Stimulated activated CD8-positive, alpha-beta memory T cell treated with anti-CD3 and anti-CD28 coated beads, Interleukin-15, amount 100 ng/mL, for 4 hours (primary cell): Measurements from ENCODE around the gene HDAC7.

Source experiments
- DNase-seq, 2 donors: peaks; one replicate each; pipeline ENCODE4 v3.0.0-alpha.2; 2020; ENCODE audit warnings: low read depth in 2 of 2

Gene HDAC7

DNA sequence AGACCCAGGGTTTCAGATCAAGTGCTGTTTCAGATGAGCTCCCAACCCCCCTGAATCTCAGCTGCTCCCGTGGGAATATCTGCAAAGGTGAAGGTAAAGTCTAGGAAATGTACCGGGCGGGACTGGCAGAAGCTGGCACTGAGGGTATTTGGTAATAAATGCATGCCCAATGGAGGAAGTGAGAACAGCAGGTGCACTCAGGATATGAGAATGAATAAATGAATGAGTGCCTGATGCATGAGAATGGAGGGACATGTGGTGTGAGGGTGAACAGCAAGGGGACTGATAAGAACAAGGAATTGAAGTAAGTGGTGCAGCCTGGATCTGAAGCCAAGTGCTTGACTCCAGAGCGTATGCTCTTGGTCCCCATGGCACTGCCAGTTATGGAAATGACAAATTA lies 72.6 kb downstream of the HDAC7 start:
- DNase-seq = no peak

DNA sequence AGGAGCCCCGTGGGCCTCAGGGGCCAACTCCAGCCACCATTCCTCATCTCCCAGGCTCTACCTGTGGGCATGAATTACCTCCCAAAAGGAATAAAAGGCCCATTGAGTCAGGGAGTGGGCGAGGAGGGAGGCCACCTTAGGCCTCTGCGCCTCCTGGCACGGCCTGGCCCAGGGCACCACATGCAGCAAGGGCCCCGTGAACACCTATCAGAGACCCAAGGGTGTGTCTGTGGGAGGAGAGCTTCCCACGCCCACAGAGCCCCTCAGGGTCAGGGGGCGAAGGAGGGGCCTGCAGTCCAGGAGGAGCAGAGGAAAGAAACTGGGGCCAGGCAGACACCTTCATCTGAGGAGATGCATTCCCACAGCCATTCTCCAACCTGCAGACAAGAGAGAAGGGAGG lies 73.2 kb downstream of the HDAC7 start:
- DNase-seq = no peak

DNA sequence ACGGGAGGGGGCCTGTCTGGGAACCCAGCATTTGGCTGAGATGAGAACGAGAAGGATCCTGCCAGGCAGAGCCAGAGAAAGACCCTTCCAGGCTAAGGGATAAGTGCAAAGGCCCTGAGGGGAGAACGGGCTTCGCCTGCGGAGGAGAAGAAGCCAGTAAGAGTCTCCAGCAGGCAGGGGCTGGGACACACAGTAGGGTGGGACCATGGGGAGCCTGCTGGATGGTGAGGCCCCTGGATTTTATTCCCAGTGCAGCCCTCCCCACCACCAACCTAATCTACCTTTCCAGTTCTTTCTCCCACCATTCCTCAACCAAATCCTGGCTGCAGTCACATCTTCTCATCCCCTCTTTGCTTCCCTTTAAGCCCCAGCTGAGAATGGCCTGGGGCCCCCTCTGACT lies 73.6 kb downstream of the HDAC7 start:
- DNase-seq = no peak

GRCh38 chr12:47745485-47746041 lies 74.1 kb downstream of the HDAC7 start:
- no peak for DNase-seq

GRCh38 chr12:47744778-47745436 lies 74.8 kb downstream of the HDAC7 start:
- DNase-seq = no peak

GRCh38 chr12:47744005-47744651 lies 75.6 kb downstream of the HDAC7 start:
- peak in 1 of 2 donors; percentile 42 for DNase-seq

GRCh38 chr12:47743311-47743860 lies 76.3 kb downstream of the HDAC7 start:
- DNase-seq = no peak

- DNase-seq = peak; percentile 27 to 47
Observed at GRCh38 chr12:47742253-47742825, 77.4 kb downstream of the HDAC7 start.

DNA sequence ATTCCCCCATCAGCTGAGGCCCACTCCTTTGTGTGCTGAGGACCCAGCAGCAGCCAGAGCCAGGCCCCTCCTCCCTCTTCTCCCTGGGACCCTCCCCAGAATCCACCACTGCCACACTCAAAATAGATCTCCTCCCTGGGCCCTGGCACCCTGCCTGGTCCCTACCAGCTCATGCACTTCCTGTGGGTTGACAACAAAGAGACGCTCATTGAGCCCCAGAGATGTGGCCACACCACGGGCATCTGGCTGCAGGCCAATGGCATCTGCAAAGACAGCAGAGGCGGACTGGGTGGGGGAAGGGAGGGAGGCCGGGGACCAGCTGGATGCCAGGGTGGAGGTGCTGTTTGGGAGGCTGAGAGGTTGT lies 78.4 kb downstream of the HDAC7 start:
- DNase-seq = peak; percentile 14 to 26

GRCh38 chr12:47740606-47741339 lies 78.9 kb downstream of the HDAC7 start:
- DNase-seq = no peak

DNA sequence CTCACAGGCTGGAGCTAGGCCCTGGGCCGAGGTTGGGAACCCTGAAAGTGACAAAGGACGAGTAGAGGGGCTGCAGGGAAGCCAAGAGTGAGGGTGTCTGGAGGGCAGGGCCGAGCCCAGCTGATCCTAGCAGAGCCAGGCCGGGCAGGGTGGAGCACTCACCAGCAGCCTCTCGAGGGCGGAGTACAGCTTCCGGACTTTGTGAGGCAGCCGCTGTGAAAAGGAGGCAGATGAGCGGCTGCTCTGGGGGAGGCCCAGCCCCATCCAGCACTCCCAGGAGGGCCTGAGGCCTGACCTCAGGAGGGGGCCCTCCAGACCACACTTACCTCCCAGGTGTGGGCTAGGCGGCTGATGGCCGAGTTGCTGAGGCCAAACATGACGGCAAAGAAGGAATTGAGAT lies 79.7 kb downstream of the HDAC7 start:
- DNase-seq = no peak

GRCh38 chr12:47739297-47739696 lies 80.4 kb downstream of the HDAC7 start:
- DNase-seq = no peak

DNA sequence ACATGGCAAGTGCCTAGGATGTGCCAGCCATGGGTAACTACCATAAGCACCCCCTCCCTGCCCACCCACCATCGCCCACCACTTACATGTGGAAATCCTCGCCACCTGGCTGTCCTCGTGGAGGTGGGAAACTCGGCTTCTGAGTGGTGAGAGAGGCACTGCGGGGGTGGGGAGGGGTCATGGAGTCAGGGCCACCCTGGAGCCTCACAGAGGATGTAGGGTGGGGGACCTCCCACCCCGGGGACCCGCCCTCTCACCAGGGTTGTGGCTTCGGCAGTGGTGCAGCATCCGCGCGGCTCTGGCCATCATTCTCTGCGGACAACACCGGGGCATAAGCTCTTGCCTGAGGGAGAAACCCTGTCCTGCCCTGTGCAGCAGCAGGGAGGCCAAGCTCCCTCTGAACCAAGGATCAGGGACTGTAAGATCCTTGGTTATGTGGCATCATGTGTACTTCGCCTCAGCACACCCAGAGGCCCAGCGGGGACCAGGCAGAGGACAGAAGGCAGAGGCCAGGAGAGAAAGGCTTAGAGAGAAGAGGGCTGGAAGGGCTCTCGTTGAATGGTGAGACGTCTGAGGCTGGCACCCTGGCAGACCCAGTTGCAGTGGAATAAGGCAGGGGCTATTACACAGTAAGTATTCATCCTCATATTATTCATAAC lies 81.6 kb downstream of the HDAC7 start:
- DNase-seq = no peak

DNA sequence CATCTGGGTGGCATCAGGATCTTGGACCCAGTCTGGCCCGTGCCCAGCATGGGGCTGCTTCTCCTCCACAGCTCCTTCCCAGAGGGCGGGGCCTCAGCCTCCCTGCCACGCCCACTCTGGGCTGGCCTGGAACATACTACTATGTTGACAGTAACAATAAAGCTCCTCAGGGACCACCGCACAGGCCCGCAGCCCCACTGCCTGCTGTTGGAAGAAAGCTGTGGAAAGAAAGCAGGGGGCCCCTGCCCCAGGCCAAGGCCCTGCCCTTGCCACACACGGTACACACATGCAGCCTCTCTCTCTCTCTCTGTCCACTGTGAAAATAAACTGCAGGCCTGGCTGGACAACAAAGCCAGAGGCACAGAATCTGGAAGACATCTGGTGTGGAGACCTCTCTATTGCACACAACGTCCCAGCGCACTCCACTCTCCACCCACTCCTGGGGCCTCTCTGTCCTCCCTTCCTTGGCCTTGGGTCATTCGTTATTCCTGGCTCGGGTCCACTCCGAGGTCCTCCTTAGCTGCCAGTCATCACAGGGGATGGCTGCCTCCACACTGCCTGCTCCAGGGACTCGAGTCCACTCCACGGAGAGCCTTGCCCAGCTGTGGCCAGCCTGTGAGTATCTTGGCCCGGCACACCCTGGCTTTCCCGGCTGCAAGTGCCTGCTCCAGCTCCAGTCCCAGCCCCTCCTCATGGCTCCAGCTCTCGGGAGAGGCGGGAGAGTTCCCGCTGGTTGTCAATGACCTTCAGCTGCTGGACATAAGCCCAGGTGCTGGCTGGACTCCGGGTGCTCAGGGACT lies 82.6 kb downstream of the HDAC7 start:
- no peak for DNase-seq

- DNase-seq = no peak
Observed at GRCh38 chr12:47736216-47736615, 83.5 kb downstream of the HDAC7 start.

DNA sequence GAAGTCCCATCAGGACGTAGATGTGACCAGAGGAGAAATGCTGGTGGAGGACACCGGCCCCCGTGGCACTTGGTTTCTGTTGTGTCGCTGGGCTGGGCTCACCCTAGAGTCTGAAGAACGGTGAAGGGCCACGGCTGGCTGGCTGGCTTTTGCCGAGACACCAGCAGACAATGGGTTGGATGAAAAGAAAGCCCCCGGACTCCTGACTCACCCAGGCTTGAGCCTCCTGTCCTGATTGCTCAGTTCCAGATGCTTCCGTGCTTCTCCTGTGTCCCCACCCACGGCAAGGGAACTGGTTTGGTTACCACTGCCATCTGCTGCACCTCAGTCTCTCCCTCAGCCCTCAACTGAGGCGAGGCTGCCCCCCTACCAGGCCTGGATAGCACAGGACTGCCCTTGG lies 84.1 kb downstream of the HDAC7 start:
- no peak for DNase-seq

- no peak for DNase-seq
Observed at GRCh38 chr12:47734725-47735480, 84.8 kb downstream of the HDAC7 start.

DNA sequence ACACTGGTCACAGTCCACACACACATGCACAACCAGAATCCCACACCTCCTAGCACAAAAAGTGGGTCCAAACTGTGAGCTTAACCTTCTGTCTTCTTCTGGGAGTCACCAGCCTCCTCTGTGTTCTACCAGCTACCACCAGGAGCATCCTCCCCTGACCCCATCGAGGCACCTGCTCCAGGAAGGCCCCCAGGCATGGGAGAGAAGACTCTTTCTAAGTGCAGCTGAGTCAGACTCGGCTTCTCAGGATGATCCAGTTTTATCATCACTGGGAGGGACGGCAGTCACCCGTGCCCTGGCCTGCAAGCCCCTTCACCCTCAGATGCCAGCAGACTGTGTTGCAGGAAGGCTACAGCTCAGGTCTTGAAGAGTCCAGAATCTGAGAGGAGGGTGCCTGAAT lies 86.6 kb downstream of the HDAC7 start:
- no peak for DNase-seq
